ENCODE data around the gene KCNMA1. TPM values are rescaled to one million over a fixed set of nuclear protein-coding genes. Genes with fewer than 3 reads are reported as not detected.

KCNMA1 gene
- total and polyA plus RNA-seq, 10 donors, result 9.3 to 114 (median 51.5) TPM

DNA sequence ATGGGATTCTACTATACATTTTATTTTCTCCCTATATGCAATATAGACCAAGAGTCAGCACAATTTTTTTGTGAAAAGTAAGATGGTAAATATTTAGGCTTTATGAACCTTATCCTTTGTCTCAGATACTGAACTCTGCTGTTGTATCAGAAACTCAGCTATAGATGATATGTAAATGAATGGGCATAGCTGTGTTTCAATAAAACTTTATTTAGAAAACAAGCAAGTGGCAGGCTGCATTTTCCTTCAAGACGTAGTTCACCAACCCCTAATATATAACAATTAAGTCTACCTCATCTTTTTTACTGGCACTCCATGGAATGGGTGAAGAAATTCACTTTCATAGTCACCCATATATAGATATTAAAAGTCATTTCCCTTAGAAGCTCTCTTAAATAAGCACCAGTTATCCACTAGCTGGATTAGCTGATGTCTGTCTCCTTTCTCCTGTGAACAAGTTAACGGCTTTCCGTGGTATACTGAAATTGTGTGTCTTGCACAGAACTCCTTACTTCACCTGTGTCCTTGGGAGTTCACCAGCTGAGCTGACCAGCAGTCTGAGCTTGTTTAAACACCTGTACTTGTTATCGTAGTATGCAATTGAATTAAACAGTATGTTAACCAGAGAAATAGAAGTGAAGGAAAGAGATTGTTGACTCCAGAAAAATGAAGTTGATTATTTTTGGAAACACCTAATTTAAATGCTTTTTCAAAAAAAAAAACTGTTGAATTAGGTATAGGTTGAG lies 770.6 kb downstream of the KCNMA1 start:
- 89 to 95% (median 92%) methylated on average over 4 of the region's 4 CpGs for WGBS, 5 donors
- intact Hi-C loops (cut with DNase I; ENCODE audit: low total_unique reads), result no loop called here
- Histone ChIP-seq H3K4me1 (no peaks in the 10 kb centered on the region), H3K27ac (no peak overlapping the region), H3K4me3 (no peak overlapping the region), H3K27me3 (replicated peaks in 1 of 7) (no peaks in the 10 kb centered on the region), H3K9me3 (no peaks in the 10 kb centered on the region), H3K36me3 (no peaks in the 10 kb centered on the region)
- no peak for DNase-seq
- TF ChIP-seq POLR2A (IDR thresholded peaks at IDR 0.05) (no peak), POLR2AphosphoS5 (IDR thresholded peaks at IDR 0.05) (no peak), CTCF (IDR thresholded peaks at IDR 0.05 in 8 of 11, conservative IDR thresholded peaks at IDR 0.05 in 3 of 11) (no peak)

DNA sequence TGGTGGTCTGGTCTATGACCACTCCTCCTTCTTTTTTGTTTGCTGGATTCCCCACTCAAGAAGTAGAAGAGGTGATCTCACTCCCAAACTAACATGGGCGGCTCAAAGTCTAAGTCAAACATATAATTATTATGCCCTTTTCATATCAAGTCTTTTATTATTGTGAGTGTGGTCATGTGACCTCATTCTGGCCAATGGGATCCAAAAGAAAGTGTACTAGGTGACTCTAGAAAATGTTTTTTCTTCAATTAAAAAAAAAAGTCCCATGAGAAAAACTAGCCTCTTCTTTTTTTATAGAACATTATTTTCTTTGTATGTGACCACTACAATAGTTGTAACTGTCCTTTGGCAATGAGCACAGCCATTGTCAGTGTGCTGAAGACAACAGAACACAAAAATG lies 772.7 kb downstream of the KCNMA1 start:
- 93 to 94% (median 94%) methylated on average over 1 of the region's 1 CpG for WGBS, 5 donors
- TF ChIP-seq POLR2A (IDR thresholded peaks at IDR 0.05), result no peak
- TF ChIP-seq POLR2AphosphoS5 (IDR thresholded peaks at IDR 0.05), result no peak
- no peak for TF ChIP-seq CTCF (IDR thresholded peaks at IDR 0.05 in 8 of 11, conservative IDR thresholded peaks at IDR 0.05 in 3 of 11)
- no peak overlapping the region for H3K4me3 ChIP-seq
- H3K36me3 ChIP-seq, result no peaks in the 10 kb centered on the region
- no peak overlapping the region for H3K27ac ChIP-seq
- H3K9me3 ChIP-seq, result no peaks in the 10 kb centered on the region
- DNase-seq, result no peak
- intact Hi-C loops (cut with DNase I; ENCODE audit: low total_unique reads), result no loop called here
- no peaks in the 10 kb centered on the region for H3K27me3 ChIP-seq (replicated peaks in 1 of 7)
- H3K4me1 ChIP-seq, result no peaks in the 10 kb centered on the region

DNA sequence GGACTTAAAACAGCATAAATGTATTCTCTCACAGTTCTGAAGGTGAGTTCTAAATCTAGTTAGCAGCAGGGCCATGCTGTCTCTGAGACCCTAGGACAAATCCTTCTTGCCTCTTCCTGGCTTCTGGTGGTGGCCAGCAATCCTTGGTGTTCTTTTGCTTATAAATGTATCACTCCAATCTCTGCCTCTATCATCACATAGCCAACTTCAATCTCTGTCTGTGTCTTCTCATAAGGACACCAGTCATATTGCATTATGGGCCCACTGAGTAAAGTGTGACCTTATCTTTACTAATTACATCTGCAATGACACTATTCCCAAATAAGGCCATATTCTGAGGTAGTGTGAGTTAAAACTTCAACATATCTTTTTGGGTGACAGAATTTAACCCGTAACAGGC lies 778.9 kb downstream of the KCNMA1 start:
- Histone ChIP-seq H3K36me3 (no peaks in the 10 kb centered on the region), H3K4me1 (no peaks in the 10 kb centered on the region), H3K9me3 (no peaks in the 10 kb centered on the region), H3K4me3 (no peak overlapping the region), H3K27me3 (replicated peaks in 1 of 7) (no peaks in the 10 kb centered on the region), H3K27ac (no peak overlapping the region)
- DNase-seq, result no peak
- WGBS, 5 donors, result 81 to 93% (median 90%) methylated on average over 1 of the region's 1 CpG
- no peak for TF ChIP-seq POLR2AphosphoS5 (IDR thresholded peaks at IDR 0.05)
- TF ChIP-seq POLR2A (IDR thresholded peaks at IDR 0.05), result no peak
- no peak for TF ChIP-seq CTCF (IDR thresholded peaks at IDR 0.05 in 8 of 11, conservative IDR thresholded peaks at IDR 0.05 in 3 of 11)
- intact Hi-C loops (cut with DNase I; ENCODE audit: low total_unique reads), result no loop called here

DNA sequence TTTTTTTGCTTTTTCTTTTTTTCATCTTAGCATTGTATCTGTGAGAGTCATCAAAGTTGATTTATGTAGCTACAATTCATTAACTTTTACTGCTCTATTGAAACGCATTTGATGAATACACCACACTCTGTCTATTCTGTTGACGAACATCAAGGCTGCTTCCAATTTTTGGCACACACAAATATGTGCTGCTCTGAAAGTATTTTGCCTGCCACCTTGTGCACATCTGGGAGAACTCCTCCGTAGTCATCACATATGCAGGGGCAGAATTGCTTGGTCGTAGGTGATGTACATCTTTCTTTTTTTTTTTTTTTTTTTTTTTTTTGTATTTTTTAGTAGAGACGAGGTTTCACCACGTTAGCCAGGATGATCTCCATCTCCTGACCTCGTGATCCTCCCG lies 796.8 kb downstream of the KCNMA1 start:
- Histone ChIP-seq H3K4me1 (no peaks in the 10 kb centered on the region), H3K4me3 (no peak overlapping the region), H3K9me3 (peaks cover 0 to 7% (median under 1%) of the 10 kb centered on the region in 8 donors), H3K27ac (no peak overlapping the region), H3K36me3 (no peaks in the 10 kb centered on the region), H3K27me3 (replicated peaks in 1 of 7) (no peaks in the 10 kb centered on the region)
- intact Hi-C loops (cut with DNase I; ENCODE audit: low total_unique reads), result no loop called here
- WGBS, 5 donors, result 83 to 96% (median 90%) methylated on average over 8 of the region's 8 CpGs
- TF ChIP-seq POLR2A (IDR thresholded peaks at IDR 0.05) (no peak), POLR2AphosphoS5 (IDR thresholded peaks at IDR 0.05) (no peak), CTCF (IDR thresholded peaks at IDR 0.05 in 8 of 11, conservative IDR thresholded peaks at IDR 0.05 in 3 of 11) (no peak)
- DNase-seq, result no peak
